ENCODE data around the gene CMTM8. TPM values are rescaled to one million over a fixed set of nuclear protein-coding genes. Genes with fewer than 3 reads are reported as not detected.

Gene CMTM8
- total RNA-seq, 1 donor from 2014 or later, result 0.24 TPM

DNA sequence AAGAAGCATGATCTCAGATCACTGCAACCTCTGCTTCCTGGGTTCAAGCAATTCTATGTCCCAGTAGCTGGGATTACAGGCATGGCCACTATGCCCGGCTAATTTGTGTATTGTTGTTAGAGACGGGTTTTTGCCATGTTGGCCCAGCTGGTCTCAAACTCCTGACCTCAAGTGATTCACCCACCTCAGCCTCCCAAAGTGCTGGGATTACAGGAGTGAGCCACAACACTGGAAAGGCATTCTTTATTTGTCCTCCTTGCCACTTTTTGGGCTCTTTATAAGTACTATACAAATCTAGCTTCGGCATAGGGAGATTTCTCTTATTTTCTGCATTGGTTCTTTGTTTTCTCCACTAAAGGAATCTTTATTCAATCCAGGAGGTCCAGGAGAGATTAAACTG, 18.6 kb downstream of the CMTM8 start:
- Mint-ChIP-seq H3K4me3 (no peak overlapping the region), H3K9me3 (peaks cover 5% of the 10 kb centered on the region), H3K27me3 (peaks cover 16% of the 10 kb centered on the region), H3K27ac (no peak overlapping the region), H3K4me1 (no peaks in the 10 kb centered on the region), H3K36me3 (ENCODE audit: low read depth) (peaks cover 3% of the 10 kb centered on the region)
- CTCF ChIA-PET, result no interaction called here
- POLR2A ChIA-PET, result no interaction called here
- intact Hi-C loops (cut with micrococcal nuclease), result no loop called here
- no peak for ATAC-seq (ENCODE audit: low read depth)
- TF ChIP-seq, protein P1, sequence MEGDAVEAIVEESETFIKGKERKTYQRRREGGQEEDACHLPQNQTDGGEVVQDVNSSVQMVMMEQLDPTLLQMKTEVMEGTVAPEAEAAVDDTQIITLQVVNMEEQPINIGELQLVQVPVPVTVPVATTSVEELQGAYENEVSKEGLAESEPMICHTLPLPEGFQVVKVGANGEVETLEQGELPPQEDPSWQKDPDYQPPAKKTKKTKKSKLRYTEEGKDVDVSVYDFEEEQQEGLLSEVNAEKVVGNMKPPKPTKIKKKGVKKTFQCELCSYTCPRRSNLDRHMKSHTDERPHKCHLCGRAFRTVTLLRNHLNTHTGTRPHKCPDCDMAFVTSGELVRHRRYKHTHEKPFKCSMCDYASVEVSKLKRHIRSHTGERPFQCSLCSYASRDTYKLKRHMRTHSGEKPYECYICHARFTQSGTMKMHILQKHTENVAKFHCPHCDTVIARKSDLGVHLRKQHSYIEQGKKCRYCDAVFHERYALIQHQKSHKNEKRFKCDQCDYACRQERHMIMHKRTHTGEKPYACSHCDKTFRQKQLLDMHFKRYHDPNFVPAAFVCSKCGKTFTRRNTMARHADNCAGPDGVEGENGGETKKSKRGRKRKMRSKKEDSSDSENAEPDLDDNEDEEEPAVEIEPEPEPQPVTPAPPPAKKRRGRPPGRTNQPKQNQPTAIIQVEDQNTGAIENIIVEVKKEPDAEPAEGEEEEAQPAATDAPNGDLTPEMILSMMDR (IDR thresholded peaks at IDR 0.05), result no peak
- no peak for DNase-seq

DNA sequence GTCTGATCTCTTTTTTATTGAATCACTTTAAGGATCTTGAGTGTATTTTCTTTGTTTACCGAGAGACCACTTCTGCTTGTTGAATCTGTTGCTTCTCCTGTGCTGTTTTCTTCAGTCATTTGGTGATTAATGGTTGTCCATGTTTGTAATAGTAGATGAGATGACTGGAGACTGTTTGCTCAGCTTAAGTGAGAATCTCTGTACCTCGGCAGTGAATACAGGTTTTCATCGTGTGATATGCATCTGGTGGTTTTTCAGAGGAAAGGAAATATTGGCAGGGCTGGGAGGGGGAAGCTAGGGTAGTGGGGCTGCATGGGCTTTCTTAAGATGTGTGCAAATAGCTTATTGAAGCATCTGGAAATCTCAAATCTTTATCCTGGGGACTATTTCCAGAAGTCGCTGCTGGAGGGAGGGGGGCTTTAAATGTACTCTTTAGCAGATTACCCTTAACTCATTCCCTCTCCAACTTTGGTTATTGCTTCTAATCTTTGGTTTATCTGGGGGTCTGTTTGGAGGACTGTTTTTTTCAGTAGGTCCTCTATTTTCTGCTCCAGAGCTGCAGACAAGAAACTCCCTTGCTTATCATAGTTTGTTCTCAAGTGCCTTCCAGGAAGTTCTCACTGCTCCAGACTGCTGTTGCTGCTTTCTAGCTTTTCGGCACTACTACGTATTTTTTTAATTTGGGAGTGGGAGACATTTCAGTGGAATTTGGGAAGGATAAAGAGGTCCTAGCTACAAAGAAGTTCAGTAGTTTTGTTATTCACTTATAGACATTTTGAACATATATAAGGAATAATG, 19.4 kb downstream of the CMTM8 start:
- TF ChIP-seq, protein P1 (IDR thresholded peaks at IDR 0.05), result no peak
- ChIA-PET CTCF (no interaction called here), POLR2A (no interaction called here)
- DNase-seq, result no peak
- H3K36me3 Mint-ChIP-seq (ENCODE audit: low read depth), result peaks cover 3% of the 10 kb centered on the region
- intact Hi-C loops (cut with micrococcal nuclease), result no loop called here
- peaks cover 5% of the 10 kb centered on the region for H3K9me3 Mint-ChIP-seq
- H3K27ac Mint-ChIP-seq, result no peak overlapping the region
- H3K4me1 Mint-ChIP-seq, result no peaks in the 10 kb centered on the region
- ATAC-seq (ENCODE audit: low read depth), result no peak
- no peak overlapping the region for H3K4me3 Mint-ChIP-seq
- H3K27me3 Mint-ChIP-seq, result peaks cover 16% of the 10 kb centered on the region

DNA sequence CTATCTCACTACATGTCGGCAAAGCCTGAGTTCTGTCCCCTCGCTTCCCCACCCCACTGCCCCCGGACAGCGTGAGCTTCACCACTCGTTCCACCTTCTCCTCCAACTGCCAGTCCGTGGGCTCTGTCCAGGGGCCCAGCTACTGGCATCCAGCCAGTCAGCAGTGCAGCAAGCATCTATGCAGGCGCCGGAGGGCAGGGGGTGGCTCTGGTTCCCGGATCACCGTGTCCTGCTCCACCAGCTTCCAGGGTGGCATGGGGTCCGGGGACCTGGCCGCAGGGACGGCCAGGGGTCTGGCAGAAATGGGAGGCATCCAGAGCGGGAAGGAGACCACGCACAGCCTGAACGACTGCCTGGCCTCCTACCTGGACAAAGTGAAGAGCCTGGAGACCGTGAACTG, 20.4 kb downstream of the CMTM8 start:
- Mint-ChIP-seq H3K27ac (no peak overlapping the region), H3K27me3 (peaks cover 16% of the 10 kb centered on the region), H3K36me3 (ENCODE audit: low read depth) (peaks cover 3% of the 10 kb centered on the region), H3K4me1 (no peaks in the 10 kb centered on the region), H3K4me3 (no peak overlapping the region), H3K9me3 (peaks cover 5% of the 10 kb centered on the region)
- intact Hi-C loops (cut with micrococcal nuclease), result no loop called here
- TF ChIP-seq, protein P1 (IDR thresholded peaks at IDR 0.05), result no peak
- CTCF ChIA-PET, result no interaction called here
- POLR2A ChIA-PET, result no interaction called here
- ATAC-seq (ENCODE audit: low read depth), result no peak
- DNase-seq, result no peak

DNA sequence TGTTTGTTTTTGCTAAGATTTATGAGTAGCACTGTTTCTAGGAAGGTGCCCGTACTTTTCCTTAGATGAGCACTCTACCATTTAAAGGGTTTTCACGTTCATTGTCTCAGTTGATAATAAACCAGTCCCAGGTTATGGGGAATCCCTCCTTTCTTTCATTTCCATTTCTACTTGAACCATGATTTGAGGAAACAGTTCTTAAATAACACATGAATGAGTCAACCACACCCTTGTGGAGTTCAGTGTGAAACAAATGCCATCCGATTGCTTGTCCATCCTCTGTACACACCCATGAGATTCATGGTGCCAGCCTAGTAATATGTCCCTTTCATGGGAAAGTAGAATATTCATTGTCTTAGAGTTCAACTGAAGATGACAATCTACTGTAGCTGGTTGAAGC, 23.1 kb downstream of the CMTM8 start:
- ChIA-PET CTCF (no interaction called here), POLR2A (no interaction called here)
- Mint-ChIP-seq H3K27ac (no peak overlapping the region), H3K27me3 (peaks cover 11% of the 10 kb centered on the region), H3K4me3 (no peak overlapping the region), H3K9me3 (no peaks in the 10 kb centered on the region), H3K4me1 (no peaks in the 10 kb centered on the region), H3K36me3 (ENCODE audit: low read depth) (no peaks in the 10 kb centered on the region)
- TF ChIP-seq, protein P1 (IDR thresholded peaks at IDR 0.05), result no peak
- intact Hi-C loops (cut with micrococcal nuclease), result no loop called here
- DNase-seq (no peak), ATAC-seq (ENCODE audit: low read depth) (no peak)

DNA sequence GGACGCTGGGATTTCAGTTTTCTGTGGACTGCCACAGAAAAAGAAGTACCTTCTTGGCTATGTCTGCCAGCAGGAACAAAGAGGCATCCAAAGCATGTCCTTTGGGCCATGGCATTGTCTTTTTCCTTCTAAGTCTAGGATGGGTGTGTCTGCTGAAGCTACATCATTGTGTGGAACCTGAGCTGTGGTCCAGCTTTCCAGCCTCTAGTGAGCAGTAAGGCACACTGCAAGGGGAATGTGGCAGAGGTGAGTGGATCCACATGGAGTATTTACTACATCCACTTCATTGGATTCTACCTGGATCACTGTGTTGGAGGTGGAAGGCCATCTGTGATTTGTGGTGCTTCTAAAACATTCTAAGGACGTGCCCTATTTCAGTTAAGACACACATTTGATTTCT, 23.7 kb downstream of the CMTM8 start:
- CTCF ChIA-PET, result no interaction called here

More for the DNA sequence above, 23.7 kb downstream of the CMTM8 start:
- POLR2A ChIA-PET, result no interaction called here
- Mint-ChIP-seq H3K36me3 (ENCODE audit: low read depth) (no peaks in the 10 kb centered on the region), H3K27ac (no peak overlapping the region), H3K27me3 (peaks cover 8% of the 10 kb centered on the region), H3K9me3 (no peaks in the 10 kb centered on the region), H3K4me1 (no peaks in the 10 kb centered on the region), H3K4me3 (no peak overlapping the region)
- DNase-seq (no peak), ATAC-seq (ENCODE audit: low read depth) (no peak)
- intact Hi-C loops (cut with micrococcal nuclease), result no loop called here
- TF ChIP-seq, protein P1 (IDR thresholded peaks at IDR 0.05), result no peak

Data from activated B cell treated with CpG ODN at 0.5 μM for 24 hours (primary cell).